ENCODE measurements around the gene HOGA1.

- TF ChIP-seq CTCF (IDR thresholded peaks at IDR 0.05; ENCODE audit: poor library complexity): no peak
- TF ChIP-seq EZH2 (IDR thresholded peaks at IDR 0.05; ENCODE audit: borderline replicate concordance): no peak
These were observed 9.6 kb upstream of the HOGA1 start for GRCh38 chr10:97574374-97575126.

All from hepatocyte (in vitro differentiated cells).